ENCODE data around the gene ARHGEF40.

The ARHGEF40 gene

DNA sequence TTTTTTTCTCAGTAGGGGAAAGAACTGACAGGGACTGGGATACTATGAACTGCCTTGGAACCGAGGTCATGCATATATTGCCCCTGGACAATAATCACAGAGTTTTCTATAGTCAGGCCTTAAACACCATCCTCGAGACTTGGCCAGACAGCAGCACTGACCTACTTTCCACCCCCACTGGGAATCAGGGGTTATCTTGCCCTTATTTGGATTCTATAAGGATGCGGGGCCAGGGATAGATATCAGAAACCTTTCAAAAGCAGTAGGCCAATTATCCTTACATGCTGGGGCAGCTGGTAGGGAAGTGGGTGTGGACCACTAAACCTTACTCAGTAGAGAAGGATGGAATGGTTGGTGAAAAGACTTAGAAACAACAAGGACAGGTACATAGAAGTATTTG, 26.3 kb downstream of the ARHGEF40 start:
- no peak for FAIRE-seq
- DNase-seq (ENCODE audit: insufficient read length, low spot score) = peak; percentile 1

DNA sequence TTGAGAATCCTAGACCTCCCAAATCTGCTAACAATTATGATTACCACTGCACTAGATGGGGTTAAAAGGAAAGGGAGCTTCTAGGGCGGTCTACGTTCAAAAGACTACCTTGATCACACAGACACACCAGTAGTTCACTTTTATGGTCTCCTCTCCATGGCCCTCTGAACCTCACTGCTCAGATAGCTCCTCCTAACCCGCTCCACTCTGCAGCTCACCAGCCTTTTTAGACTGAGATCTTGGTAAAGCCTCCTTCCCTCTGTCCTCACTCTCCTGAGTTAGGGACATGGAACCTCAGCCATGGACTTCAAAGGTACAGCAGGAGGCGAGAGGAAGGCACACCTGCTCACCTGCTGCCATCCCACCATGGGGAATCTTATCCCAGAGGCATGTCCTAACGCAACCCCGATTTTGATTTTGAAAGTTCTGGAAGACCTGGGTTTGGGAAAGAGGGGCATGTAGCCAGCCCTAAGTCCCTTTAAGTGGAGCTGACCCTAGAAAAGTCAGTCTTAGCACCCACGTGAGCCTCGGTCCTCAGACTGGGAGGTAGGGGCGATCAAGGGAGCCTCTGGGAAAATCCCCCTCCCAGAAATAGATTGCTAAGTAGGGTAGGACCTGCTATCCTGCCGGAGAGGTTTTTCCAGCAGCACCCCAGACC, 27.0 kb downstream of the ARHGEF40 start:
- FAIRE-seq (no peak), DNase-seq (ENCODE audit: insufficient read length, low spot score) (peak; percentile 4)

DNA sequence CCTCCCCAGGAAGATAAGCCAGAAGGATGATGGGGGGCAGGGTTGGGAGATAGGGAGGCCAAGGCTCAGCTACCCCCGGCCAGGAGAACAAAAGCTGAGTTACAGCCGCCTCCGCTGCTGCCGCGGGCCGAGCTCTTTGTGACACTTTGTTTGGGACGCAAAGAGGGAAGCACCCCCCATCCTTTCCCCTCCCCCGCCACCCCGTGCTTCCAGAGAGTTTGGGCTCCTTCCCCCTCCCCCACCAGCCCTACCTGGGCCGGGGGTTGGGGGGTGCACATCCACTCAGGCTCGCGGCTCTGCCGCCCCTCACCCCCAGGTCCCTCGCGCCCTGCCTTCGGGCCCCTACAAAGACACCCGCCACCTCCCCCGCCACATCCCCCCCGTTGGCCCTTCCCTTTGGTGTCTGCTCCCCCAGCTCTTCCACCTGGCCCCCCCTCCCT, 27.6 kb downstream of the ARHGEF40 start:
- DNase-seq (ENCODE audit: insufficient read length, low spot score) (peak; percentile 6), FAIRE-seq (no peak)

DNA sequence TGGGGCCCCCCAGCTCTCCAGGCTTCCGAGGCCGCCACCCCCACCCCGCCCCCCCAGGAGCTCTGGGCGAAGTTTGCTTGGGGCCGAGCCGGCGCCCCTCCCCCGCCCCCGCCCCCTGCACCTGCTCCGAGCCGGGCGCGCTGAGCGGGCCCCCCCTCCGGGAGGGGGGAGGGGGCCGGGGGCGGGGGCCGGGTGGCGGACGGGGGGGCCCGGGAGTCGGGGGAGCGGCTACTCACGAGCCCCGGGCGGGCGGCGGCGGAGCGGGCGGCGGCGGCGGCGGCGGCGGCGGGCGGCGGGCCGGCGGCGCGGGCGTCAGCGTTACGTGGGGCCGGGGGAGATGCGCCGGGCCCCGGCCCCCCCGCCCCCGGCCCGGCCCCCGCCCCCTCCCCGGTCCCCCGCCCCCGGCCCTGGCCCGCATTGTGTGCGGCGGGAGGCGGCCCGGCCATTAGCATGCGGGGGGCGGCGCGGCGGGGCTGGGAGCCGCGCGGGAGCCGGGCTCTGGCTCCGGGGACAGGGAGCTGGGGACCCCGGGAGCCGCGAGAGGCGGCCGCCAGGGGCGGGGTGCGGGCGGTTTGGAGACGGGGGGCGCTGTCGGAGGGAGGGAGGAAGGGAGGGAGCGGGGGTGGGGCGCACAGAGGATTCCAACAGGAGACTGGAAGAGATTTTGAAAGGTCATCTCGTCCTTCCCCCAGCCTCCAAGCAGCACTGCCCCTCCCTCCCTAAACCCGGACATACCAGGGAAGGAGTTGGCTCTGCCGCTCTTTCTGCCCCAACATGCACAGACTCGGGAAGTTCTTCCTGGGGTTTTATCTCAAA, 28.2 kb downstream of the ARHGEF40 start, which contains the start of gene ZNF219:
TSS of gene ZNF219 (minus strand) at position 580 of the 816 bp plus-strand sequence. CDS start 5,064 bp downstream, outside the sequence.
- FAIRE-seq (no peak), DNase-seq (ENCODE audit: insufficient read length, low spot score) (peak; percentile 28)

DNA sequence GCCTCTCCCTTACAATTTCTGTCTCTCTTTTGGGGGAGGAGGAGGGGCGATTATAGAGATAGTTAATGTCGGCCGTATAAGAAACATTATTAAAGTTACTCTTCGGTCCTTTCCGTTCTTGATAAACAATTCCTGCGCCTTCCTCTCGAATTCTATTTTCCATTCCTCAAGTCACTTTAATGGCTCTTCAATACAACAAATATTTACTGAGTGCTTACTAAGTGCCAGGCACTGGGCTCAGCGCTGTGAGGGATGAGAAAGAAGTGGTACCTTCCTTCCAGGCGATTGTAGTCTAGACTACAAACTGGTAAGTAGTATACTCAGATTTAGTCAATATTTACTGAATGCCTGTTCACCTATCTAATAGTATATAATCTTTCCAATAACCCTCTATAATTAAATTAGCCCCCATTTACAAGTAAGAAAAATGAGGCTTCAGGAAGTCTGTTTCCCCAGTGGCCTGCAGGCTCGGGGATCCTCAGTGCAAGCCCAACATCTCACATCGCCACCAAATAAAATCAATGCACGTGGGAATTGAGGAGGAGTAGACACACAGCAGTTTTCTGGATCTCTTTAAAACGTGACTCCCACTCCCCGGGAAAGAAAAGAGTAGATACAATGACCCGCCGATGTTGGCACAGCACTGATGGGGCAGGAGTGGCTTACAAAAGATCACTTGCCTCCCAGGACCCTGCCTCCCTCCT, 28.9 kb downstream of the ARHGEF40 start:
- DNase-seq (ENCODE audit: insufficient read length, low spot score) (no peak), FAIRE-seq (no peak)

DNA sequence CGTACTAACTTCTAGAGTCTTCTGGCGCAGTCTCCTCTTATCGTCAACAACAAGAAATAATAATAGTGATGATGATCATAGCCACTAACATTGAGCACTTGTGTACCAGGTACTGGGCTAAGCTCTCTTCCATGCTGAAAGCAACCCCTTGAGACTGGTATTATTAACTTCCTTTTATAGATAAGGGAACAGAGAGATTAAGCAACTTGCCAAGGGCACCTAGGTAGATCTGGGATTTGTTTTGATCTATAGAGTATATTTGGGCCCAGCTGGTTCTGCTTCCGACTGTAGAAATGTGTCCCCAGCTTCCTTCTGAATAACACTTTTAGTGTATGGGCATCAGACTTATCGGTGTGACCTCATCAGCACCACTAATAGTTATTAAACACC, 29.5 kb downstream of the ARHGEF40 start:
- FAIRE-seq (no peak), DNase-seq (ENCODE audit: insufficient read length, low spot score) (no peak)

DNA sequence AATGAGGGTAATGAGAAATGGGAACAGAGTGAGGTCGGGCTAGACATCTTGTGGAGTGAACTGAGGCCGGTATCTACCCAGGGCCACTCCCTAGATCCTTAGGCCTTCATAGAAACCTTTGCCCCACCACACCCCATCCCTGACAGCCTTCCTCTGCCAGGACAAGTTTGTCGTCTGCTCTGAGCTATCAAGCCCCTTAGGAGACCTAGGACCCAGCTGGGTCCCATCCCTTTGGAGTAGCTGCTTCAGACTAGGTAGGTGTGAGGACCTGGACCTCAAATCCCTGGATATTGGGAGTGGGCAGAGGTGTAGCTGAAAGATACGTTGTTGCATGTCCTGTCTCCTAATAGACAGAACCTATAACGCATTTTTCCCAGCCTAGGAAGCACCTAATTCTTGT, 30.8 kb downstream of the ARHGEF40 start, which contains the start of gene TMEM253:
TSS of gene TMEM253 (plus strand) at position 136 of the 400 bp plus-strand sequence. CDS start 278 bp downstream, outside the sequence.
- FAIRE-seq (no peak), DNase-seq (ENCODE audit: insufficient read length, low spot score) (no peak)

DNA sequence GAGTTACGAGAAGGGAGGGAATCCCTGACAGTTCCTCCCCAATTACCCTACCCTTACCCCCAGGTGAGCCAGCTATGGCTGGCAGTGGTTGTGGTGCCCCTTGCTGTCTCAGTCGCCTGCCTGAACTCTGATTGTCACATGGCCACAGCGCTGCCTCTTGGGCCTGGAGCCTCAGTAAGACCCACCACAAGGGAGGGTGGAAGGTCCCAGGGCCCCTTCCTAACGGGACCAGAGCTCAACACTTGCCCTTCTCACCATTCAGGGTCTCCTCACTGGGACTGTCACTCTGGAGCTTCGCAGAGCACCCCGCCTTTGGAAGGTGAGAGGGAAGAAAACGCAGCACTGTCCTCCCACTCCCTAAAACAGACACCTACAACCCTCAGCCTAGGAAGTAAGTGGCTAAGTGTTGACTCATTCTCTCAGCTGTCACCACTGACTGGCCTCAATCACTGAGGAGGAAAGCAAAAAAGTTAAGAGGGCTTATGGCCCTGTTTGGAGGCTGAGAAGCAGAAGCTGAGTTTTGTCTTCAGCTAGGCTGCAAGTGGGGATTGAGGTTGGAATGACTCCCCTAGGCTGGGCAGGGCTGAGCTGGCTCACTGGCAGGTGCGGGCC, 31.8 kb downstream of the ARHGEF40 start:
- DNase-seq (ENCODE audit: insufficient read length, low spot score) (no peak), FAIRE-seq (no peak)

DNA sequence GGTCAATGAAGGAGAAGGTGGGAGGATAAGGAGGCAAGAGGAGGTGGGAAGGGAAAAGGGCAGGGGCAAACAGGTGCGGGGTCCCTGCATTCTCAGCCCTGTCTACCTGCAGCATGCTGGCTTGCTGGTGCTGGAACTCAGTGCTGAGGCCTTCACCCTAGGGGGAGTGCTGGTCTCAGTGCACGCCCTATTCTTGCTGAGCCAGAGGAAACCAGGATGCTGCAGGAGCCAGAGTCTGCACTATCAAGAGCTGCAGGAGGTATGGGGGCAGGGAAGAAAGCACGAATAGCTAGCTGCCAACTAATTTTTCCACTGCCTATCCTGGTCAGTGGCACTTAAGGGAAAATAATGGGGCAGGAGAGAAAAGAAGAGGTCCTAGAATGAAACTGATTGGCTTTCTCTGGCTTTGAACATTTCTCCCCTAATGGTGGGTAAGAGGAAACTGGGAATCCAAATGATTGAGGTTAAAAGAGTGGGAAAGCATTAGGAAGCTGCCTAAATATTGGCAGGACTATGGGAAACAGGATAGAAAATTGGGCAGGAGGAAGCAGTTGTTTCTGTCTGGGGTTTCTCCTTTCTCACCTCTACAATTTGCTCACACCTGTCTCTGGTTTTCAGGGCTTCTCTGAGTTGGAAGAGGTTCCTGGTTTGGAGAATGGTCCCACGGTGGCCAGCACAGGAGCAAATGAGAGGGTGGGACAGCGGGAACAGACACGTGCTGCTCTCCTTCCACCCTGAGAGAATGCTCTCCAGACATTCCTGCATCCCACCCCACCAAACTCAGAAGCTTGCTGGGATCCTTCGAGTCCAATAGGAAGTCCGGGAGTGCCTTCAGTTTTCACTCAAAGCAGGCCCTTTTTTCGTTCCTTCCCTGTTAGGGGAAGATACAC, 32.7 kb downstream of the ARHGEF40 start:
- DNase-seq (ENCODE audit: insufficient read length, low spot score) (peak; percentile 4), FAIRE-seq (no peak)

DNA sequence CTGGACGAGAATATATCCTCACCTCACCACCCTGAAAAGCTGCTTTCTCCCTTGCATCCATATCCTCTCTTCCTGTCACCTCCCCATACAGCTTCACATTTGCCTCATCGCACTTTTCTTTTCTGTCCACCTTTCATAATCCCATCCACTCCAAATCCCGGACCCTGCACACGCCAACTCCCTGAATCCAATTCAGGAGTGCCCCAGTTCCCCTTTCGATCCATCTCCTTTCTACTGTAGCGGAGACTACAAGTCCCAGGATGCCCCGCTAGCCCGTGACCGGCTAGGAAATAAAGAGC, 33.3 kb downstream of the ARHGEF40 start:
- DNase-seq (ENCODE audit: insufficient read length, low spot score) (no peak), FAIRE-seq (no peak)

DNA sequence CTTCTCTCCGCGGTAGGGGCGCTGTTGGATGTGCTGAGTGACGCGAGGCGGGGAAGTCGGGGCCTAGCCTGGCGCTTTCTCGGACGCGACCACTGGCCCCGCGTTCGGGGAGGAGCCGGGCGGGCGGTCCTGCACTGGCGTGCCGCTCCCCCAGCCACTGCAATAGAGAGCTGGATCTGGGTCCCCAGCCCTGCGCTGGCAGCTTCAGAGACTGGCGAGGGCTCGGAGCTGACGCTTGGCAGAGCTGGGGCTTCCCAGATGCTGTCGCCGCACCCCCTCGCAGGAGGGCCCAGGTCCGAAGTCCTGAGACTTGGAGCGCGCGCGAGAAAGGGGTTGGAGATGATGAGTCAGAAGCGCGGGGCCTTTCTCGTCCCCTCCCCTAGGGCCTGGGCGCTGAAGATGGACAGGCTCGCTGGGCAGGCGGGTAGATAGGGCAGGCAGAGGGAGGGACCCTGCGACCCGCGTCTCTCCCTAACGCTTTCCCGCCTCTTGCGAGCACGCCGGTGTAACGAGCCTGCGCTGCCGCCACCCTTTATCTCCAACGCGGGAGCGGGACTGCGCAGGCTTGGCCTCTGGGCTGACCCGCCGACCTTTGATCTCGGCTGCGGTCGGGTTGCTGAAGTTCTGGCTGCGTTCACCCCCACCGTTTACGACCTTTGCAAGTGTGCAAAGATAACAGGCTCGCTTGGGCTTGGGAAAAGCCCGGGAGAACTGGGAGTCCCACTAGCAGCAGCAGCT, 33.8 kb downstream of the ARHGEF40 start:
- peak; percentile 86 for FAIRE-seq
- peak; percentile 96 for DNase-seq (ENCODE audit: insufficient read length, low spot score)

DNA sequence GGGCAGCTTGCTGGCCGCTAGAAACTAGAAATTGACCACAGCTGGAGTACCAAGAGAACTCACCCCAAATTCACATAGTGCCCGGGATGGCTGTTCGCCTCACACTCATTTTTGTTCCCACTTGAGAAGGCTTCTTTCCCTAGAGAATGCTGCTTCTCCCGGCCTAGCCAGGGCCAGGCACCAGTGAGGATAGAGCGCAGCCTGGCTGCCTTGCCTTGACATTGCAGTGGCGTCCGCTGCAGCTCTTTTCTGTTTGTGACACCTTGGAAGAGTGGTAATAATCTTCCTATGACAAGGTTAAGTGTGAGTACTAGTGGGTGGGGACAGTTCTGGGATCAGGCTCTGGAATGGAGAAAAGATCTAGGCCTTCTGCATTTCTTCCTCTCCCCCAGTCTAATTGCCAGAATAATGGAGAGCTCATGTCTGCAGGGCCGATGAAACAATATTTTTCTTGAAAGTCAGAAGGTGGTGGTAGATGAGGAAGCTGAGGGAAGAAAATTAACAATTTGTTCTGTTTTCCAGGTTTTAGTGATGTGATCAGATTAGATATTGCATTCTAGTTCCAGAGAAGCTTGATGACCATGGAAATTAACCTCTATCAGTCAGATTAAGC, 34.5 kb downstream of the ARHGEF40 start:
- FAIRE-seq (peak; percentile 64), DNase-seq (ENCODE audit: insufficient read length, low spot score) (peak; percentile 18)

DNA sequence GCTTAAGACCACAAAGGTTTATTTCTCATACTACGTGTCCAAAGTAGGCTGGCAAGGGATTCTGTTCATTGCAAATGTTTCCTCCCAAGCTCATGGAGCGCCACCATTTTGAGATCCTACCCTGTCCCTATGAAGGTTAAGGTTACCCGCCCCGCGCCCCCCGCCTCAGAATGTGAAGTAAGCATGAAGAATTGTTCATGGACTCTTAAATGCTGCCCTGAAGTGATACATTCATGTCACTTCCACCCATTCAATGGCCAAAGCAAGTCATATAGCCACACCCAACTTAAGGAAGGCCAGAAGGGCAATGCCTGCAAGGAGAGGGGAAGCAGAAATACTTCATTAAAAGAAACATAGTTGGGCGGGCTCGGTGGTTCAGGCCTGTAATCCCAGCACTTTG, 35.0 kb downstream of the ARHGEF40 start:
- FAIRE-seq = no peak
- no peak for DNase-seq (ENCODE audit: insufficient read length, low spot score)

DNA sequence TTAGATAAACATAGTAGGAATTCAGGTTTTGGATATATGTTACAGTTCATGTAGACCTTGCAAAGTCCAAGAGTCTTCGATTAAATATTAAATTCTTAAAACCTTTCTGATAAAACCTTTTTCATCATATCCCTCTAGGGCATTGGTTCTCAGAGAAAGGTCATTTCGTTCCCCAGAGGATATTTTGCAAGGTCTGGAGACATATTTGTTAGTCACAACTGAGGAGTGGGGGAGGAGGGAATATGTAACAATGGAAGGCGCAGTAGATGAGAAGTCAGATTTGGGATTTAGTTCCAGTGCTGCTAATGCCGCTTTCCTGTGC, 36.0 kb downstream of the ARHGEF40 start:
- FAIRE-seq (no peak), DNase-seq (ENCODE audit: insufficient read length, low spot score) (no peak)

DNA sequence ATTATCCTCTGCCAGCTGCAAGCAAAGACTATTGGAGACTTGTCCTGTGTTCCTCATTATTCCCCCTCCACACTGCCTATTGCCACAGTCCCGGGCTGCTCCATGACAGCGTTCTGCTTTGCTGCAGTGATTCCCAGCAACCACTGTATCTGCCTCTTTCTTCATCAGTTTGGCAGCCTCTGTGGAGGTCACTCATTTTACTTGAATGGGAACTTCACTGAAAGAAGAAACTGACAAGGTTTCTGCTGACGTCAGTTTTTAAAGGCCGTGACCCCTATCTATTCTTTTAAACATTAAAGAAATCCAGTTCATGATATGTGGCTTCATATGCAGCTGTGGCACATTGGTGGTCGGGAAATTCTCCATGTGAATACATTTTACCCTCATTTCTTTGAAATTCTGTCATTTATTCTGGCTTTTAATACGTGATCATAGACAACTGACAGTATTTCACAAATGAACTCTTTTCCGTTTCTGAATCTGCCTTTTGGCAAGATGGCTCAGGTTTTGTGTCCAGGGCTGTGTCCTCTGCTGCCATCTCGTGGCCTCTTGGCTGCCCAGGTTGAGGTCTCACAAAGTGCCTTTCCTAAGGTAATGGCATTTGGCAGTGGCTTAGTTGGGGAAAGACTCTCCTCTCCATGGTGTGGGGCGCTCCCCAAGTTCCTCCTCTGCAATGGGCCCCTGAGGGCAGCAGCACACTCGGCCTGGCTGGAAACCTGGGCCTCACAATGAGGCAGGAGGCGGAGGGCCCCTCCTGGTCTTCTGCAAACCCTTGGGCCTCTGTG, 36.6 kb downstream of the ARHGEF40 start:
- DNase-seq (ENCODE audit: insufficient read length, low spot score) (peak; percentile 47), FAIRE-seq (peak; percentile 75)

DNA sequence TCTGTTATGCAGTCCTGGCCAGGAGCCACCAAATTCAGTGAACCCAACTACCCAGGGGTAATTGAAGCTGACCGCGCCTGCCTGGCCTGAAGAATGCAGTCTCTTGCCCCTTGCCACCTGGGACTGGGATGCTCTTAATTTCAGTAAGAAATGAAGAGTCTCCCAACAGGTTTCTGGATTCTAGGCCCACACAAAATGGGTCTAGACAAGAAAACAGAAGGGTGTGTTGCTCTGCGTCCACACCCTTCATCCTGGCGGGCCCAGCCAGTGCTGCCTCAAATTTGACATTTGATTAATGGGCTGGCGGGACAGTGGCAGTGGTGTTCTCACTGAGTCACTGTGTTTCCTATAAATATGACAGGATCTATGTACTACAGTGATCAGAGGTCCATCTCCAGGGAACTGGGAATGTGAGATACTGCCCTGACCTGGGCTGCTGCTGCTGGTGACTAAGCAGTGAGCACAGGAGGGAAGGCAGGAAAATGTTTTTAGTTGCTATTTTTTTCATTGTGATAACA, 37.2 kb downstream of the ARHGEF40 start:
- no peak for DNase-seq (ENCODE audit: insufficient read length, low spot score)
- FAIRE-seq = no peak

DNA sequence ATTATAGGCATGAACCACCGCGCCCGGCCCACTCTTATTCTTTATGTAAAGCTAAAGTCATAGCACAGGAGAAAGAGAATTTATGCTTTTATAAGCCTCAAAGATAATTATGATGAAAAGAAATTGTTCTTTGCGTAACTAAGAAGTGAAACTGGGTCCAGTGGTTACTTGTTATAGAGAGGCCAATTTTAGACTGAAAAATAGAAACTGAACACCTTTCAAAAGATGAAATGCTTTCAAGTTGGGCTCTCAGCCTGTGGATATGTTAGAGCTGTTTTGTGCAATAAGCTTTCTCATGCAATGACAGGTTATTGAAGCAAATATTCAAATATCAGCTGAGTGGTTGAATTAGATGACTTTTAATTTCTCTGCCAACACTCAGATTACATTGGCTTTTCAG, 38.7 kb downstream of the ARHGEF40 start:
- no peak for FAIRE-seq
- DNase-seq (ENCODE audit: insufficient read length, low spot score) = peak; percentile 5

Measured in GM19239 (cell line).